H9 (cell line): ENCODE measurements around the gene CREG1. TPM values are rescaled to one million over a fixed set of nuclear protein-coding genes. Genes with fewer than 3 reads are reported as not detected.

ENCODE experiments used
- DNase-seq: peaks from one replicate; pipeline ENCODE4 v3.0.0-alpha.2; 2017
- H2AFZ ChIP-seq: one replicate; pipeline ENCODE4 v1.6.1; 2013; ENCODE audit warnings: mild to moderate bottlenecking, low read length, control low read depth, moderate library complexity
- H2AK5ac ChIP-seq: 2 replicates; pipeline ENCODE4 v1.6.1; 2013; ENCODE audit warnings: low read length, control low read depth, mixed read lengths; ENCODE audit not compliant: insufficient read length
- H2BK120ac ChIP-seq: one replicate; pipeline ENCODE4 v1.6.1; 2013; ENCODE audit warnings: low read depth, mild to moderate bottlenecking, low read length, control low read depth, inconsistent platforms; ENCODE audit not compliant: poor library complexity, severe bottlenecking
- H2BK12ac ChIP-seq: 2 replicates; pipeline ENCODE4 v1.6.1; 2013; ENCODE audit warnings: low read length, control low read depth, mixed read lengths, low read depth; ENCODE audit not compliant: insufficient read length
- H2BK15ac ChIP-seq: 2 replicates; pipeline ENCODE4 v1.6.1; 2013; ENCODE audit warnings: low read depth, low read length, control low read depth
- H2BK20ac ChIP-seq: one replicate; pipeline ENCODE4 v1.6.1; 2013; ENCODE audit warnings: low read depth, mild to moderate bottlenecking, low read length, control low read depth, inconsistent platforms; ENCODE audit not compliant: poor library complexity, severe bottlenecking
- H2BK5ac ChIP-seq: 2 replicates; pipeline ENCODE4 v1.6.1; 2013; ENCODE audit warnings: low read length, control low read depth, mixed read lengths; ENCODE audit not compliant: insufficient read length
- H3K14ac ChIP-seq: 2 replicates; pipeline ENCODE4 v1.6.1; 2013; ENCODE audit warnings: low read length, control low read depth; ENCODE audit not compliant: insufficient read depth
- H3K18ac ChIP-seq: 2 replicates; pipeline ENCODE4 v1.6.1; 2013; ENCODE audit warnings: low read depth, mild to moderate bottlenecking, mixed read lengths, low read length, control low read depth; ENCODE audit not compliant: insufficient read length
- H3K23ac ChIP-seq: 2 replicates; pipeline ENCODE4 v1.6.1; 2013; ENCODE audit warnings: low read length, control low read depth, mixed read lengths, low read depth; ENCODE audit not compliant: insufficient read length
- H3K23me2 ChIP-seq: 2 replicates; pipeline ENCODE4 v1.6.1; 2013; ENCODE audit warnings: low read depth, mild to moderate bottlenecking, mixed read lengths, low read length, control low read depth; ENCODE audit not compliant: insufficient read length, poor library complexity, severe bottlenecking
- H3K27ac ChIP-seq: 2 replicates; pipeline ENCODE4 v1.5.1; 2013; ENCODE audit warnings: low read length, control low read depth, mixed read lengths, low read depth; ENCODE audit not compliant: insufficient read length
- H3K27me3 ChIP-seq: 2 replicates; pipeline ENCODE4 v1.6.1; 2013; ENCODE audit warnings: low read length, control low read depth, inconsistent platforms; ENCODE audit not compliant: insufficient read depth
- H3K4ac ChIP-seq: 2 replicates; pipeline ENCODE4 v1.6.1; 2013; ENCODE audit warnings: low read depth, mild to moderate bottlenecking, control low read depth, inconsistent platforms, low read length, moderate library complexity
- H3K4me1 ChIP-seq: 2 replicates; pipeline ENCODE4 v1.6.1; 2013; ENCODE audit warnings: low read length, control low read depth, inconsistent platforms; ENCODE audit not compliant: insufficient read depth
- H3K4me2 ChIP-seq: 2 replicates; pipeline ENCODE4 v1.6.1; 2013; ENCODE audit warnings: low read length, control low read depth, mixed read lengths; ENCODE audit not compliant: insufficient read length, insufficient read depth
- H3K56ac ChIP-seq: 2 replicates; pipeline ENCODE4 v1.6.1; 2013; ENCODE audit warnings: low read depth, mild to moderate bottlenecking, mixed read lengths, low read length, control low read depth; ENCODE audit not compliant: insufficient read length
- H3K79me1 ChIP-seq: 2 replicates; pipeline ENCODE4 v1.6.1; 2013; ENCODE audit warnings: low read depth, mild to moderate bottlenecking, moderate library complexity, low read length, control low read depth, inconsistent platforms; ENCODE audit not compliant: insufficient read depth, poor library complexity, severe bottlenecking
- H3K79me2 ChIP-seq: 2 replicates; pipeline ENCODE4 v1.6.1; 2013; ENCODE audit warnings: low read length, control low read depth, inconsistent platforms; ENCODE audit not compliant: insufficient read depth
- H3K9ac ChIP-seq: 2 replicates; pipeline ENCODE4 v1.6.1; 2013; ENCODE audit warnings: low read length, control low read depth, mixed read lengths; ENCODE audit not compliant: insufficient read length; ENCODE audit errors: extremely low read depth
- H3K9me3 ChIP-seq: one replicate; pipeline ENCODE4 v1.6.1; 2013; ENCODE audit warnings: low read depth, low read length, inconsistent platforms; ENCODE audit not compliant: control insufficient read depth
- H3T11ph ChIP-seq: one replicate; pipeline ENCODE4 v1.6.1; 2013; ENCODE audit warnings: mild to moderate bottlenecking, low read length, control low read depth, inconsistent platforms
- H4K20me1 ChIP-seq: one replicate; pipeline ENCODE4 v1.6.1; 2013; ENCODE audit not compliant: control insufficient read depth, insufficient read length, insufficient read depth
- H4K5ac ChIP-seq: 2 replicates; pipeline ENCODE4 v1.6.1; 2013; ENCODE audit warnings: low read depth, mild to moderate bottlenecking, mixed read lengths, low read length, control low read depth; ENCODE audit not compliant: insufficient read length
- H4K8ac ChIP-seq: replicated peaks from 2 replicates; pipeline ENCODE4 v1.6.1; 2013; ENCODE audit warnings: low read length, control low read depth, mixed read lengths, low read depth; ENCODE audit not compliant: insufficient read length
- H4K91ac ChIP-seq: 2 replicates; pipeline ENCODE4 v1.6.1; 2013; ENCODE audit warnings: low read depth, mild to moderate bottlenecking, moderate library complexity, mixed read lengths, low read length, control low read depth; ENCODE audit not compliant: insufficient read length
- H3K27ac Mint-ChIP-seq, 3 experiments: 2 replicates in 2 of 3; 3 replicates in 1 of 3; pipeline ENCODE4 v1.8.0; 2020 to 2021; ENCODE audit warnings: mixed read lengths in 3 of 3, mild to moderate bottlenecking in 1 of 3, moderate library complexity in 1 of 3
- H3K27me3 Mint-ChIP-seq: 2 replicates; pipeline ENCODE4 v1.8.0; 2021; ENCODE audit warnings: low read depth, mild to moderate bottlenecking, moderate library complexity, mixed read lengths
- H3K36me3 Mint-ChIP-seq, 3 experiments: 2 replicates in 2 of 3; 3 replicates in 1 of 3; pipeline ENCODE4 v1.8.0; 2020 to 2021; ENCODE audit warnings: low read depth in 3 of 3, mixed read lengths in 3 of 3; ENCODE audit not compliant: insufficient read depth in 1 of 3
- H3K4me1 Mint-ChIP-seq, 2 experiments: 2 replicates each; pipeline ENCODE4 v1.8.0; 2020; ENCODE audit warnings: mixed read lengths in 2 of 2
- H3K4me3 Mint-ChIP-seq, 2 experiments: 2 replicates in 1 of 2; 3 replicates in 1 of 2; pipeline ENCODE4 v1.8.0; 2020 to 2021; ENCODE audit warnings: mild to moderate bottlenecking in 2 of 2, mixed read lengths in 2 of 2, moderate library complexity in 1 of 2
- H3K9me3 Mint-ChIP-seq, 2 experiments: 2 replicates in 1 of 2; 3 replicates in 1 of 2; pipeline ENCODE4 v1.8.0; 2020; ENCODE audit warnings: mild to moderate bottlenecking in 2 of 2, mixed read lengths in 2 of 2, moderate library complexity in 1 of 2
- WGBS: extraction: QIAGEN DNeasy Blood & Tissue Kit; methylation state at CpG from one replicate; pipeline ENCODE4 v1.1.7; 2013; ENCODE audit warnings: missing lambda C conversion rate, low lambda C conversion rate, mixed read lengths; ENCODE audit not compliant: insufficient read length; ENCODE audit errors: extremely low coverage; 5-methylcytosine and 5-hydroxymethylcytosine counted together
- total RNA-seq: library from RNA; stranded (reverse); gene quantifications from 2 replicates; pipeline ENCODE4 v1.2.1, GENCODE V29; 2021
- TF ChIP-seq, protein P1 (sequence below): fragments of 200-600 bp; sonication (generic); conservative IDR thresholded peaks from 3 replicates; pipeline ENCODE4 v1.8.0; 2021; ENCODE audit warnings: antibody characterized with exemption, mild to moderate bottlenecking

The CREG1 gene
- total RNA-seq, 1 experiment from 2014 or later: 19.8 TPM

DNA sequence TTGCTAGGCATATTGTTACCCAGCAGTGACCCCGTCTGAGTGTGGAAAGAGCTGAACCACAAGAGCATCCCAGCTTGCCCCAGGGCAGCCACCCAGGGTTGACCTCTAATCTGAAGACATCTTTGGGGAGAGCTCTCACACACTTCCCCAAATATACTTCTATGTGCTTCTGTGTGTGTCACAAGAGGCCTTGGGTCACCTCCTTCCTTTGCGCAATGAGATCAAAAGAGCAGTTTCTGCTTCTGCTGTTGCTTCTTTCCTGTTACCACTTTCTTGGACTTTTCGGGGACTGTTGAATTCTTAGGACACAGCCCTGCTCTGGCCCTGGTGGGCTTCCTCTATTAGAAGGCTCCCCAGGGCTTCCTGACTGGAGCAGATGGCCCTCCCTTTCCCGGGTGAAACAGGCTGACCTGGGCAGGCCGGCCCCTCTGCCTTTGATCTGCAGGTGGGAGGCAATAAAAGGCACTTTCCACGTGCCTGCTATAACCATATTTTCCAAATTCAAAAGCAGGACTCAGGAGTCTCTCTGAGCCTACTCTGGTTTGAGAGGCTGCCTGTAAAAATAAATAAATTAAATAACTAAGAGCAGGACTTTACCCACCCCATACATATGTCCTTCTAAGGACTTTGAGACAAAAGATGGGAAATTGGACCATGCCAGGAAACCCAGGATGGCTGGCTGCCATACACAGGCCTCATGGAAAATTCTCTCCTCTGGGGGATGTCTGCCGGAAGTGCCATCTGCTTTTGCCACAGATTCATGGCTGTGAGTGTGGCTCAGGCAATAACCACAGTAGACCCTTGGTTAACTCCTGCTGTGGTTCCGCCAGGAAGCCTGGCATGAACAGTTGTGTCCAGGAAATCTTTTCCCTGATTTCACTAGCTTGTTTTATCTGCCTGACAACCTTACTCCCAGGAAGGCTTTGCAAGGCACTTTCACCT, 48.2 kb upstream of the CREG1 start:
- Histone ChIP-seq H4K91ac (no peak overlapping the region), H2BK15ac (no peak overlapping the region), H3K27ac (no peak overlapping the region), H3K4me1 (no peaks in the 10 kb centered on the region), H3K18ac (no peak overlapping the region), H3K56ac (no peak overlapping the region), H3K23me2 (no peaks in the 10 kb centered on the region), H3K14ac (no peak overlapping the region), H3K4ac (no peak overlapping the region), H3K9me3 (no peaks in the 10 kb centered on the region), H3K79me1 (no peaks in the 10 kb centered on the region), H3K9ac (no peak overlapping the region), H2BK120ac (no peak overlapping the region), H2AK5ac (no peak overlapping the region), H4K8ac (no peak overlapping the region), H3K23ac (no peak overlapping the region), H3K4me2 (no peak overlapping the region), H2BK20ac (no peak overlapping the region), H2AFZ (no peak overlapping the region), H3T11ph (no peak overlapping the region), H4K20me1 (no peaks in the 10 kb centered on the region), H3K79me2 (no peaks in the 10 kb centered on the region), H3K27me3 (no peaks in the 10 kb centered on the region), H4K5ac (no peak overlapping the region), H2BK12ac (no peak overlapping the region), H2BK5ac (no peak overlapping the region)
- DNase-seq: no peak
- Mint-ChIP-seq H3K27ac (peak overlapping the region in 1 of 3 experiments; percentile 65; a peak in 1 of 7 replicates), H3K27me3 (peaks cover 5% of the 10 kb centered on the region; the same call in 1 of the 2 replicates), H3K36me3 (peaks cover 0 to 9% (median 1%) of the 10 kb centered on the region in 3 experiments; a peak in 4 of 7 replicates), H3K4me1 (peaks cover 4 to 8% of the 10 kb centered on the region in 2 experiments; a peak in 2 of 4 replicates), H3K9me3 (peaks cover 5 to 10% of the 10 kb centered on the region in 2 experiments), H3K4me3 (no peak overlapping the region)
- no CpG with 5 or more reads among the region's 8 CpGs for WGBS
- TF ChIP-seq, protein P1, sequence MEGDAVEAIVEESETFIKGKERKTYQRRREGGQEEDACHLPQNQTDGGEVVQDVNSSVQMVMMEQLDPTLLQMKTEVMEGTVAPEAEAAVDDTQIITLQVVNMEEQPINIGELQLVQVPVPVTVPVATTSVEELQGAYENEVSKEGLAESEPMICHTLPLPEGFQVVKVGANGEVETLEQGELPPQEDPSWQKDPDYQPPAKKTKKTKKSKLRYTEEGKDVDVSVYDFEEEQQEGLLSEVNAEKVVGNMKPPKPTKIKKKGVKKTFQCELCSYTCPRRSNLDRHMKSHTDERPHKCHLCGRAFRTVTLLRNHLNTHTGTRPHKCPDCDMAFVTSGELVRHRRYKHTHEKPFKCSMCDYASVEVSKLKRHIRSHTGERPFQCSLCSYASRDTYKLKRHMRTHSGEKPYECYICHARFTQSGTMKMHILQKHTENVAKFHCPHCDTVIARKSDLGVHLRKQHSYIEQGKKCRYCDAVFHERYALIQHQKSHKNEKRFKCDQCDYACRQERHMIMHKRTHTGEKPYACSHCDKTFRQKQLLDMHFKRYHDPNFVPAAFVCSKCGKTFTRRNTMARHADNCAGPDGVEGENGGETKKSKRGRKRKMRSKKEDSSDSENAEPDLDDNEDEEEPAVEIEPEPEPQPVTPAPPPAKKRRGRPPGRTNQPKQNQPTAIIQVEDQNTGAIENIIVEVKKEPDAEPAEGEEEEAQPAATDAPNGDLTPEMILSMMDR: no peak
